ENCODE results near the gene VSIG1. TPM values are rescaled to one million over a fixed set of nuclear protein-coding genes. Genes with fewer than 3 reads are reported as not detected.

VSIG1 gene
- total and polyA plus RNA-seq, 2 of the 13 experiments (the other 11 are each of a cell fraction or from before 2014, with no cell fraction given): 0.01 TPM; not detected in 1

DNA sequence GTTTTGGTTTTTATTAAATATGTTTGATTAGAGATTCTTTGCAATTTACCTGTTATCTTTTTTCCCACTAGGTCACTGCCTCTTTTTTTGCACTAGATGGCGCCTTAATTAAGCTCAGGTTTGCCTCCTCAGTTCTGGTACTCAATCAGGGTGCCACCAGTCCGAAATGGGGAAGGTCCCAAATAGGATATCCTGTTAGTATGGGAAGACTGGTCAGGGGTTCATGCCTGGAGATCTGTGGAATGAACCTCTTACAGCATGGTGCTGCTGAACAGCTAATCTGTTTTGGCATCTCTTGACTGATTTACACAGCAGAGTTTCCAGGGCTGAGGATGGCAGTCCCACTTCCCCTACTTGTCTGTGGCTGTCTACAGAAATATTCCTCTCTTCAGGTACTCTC lies 24.2 kb upstream of the VSIG1 start:
- peak; percentile 75 for FAIRE-seq
- intact Hi-C loops (cut with micrococcal nuclease; ENCODE audit: unreplicated experiment) (loop anchor here (1.0 kb wide), 1 partner anchor 52 kb away; no protein-coding TSS in a partner anchor), in situ Hi-C loops (cut with HindIII; ENCODE audit: extremely low pct_ligation_motif_present, low pct_unique_long_range_greater_than_20kb) (loop anchor here (5.0 kb wide), 1 partner anchor 52 kb away; no protein-coding TSS in a partner anchor)
- no peak overlapping the region for H3K27ac ChIP-seq (ENCODE audit: extremely low read length, insufficient read depth, low read length)
- no peaks in the 10 kb centered on the region for H3K27me3 ChIP-seq (ENCODE audit: control insufficient read depth in 1 of 2, insufficient read depth in 2 of 2, low read length in 2 of 2)
- no peak for ATAC-seq
- no peaks in the 10 kb centered on the region for H4K20me1 ChIP-seq (ENCODE audit: insufficient read depth, low read length)
- no peaks in the 10 kb centered on the region for H3K79me2 ChIP-seq (ENCODE audit: insufficient read depth, low read length)
- H3K4me2 ChIP-seq (ENCODE audit: low read depth, low read length): no peak overlapping the region
- no peak for DNase-seq (ENCODE audit: low spot score)
- WGBS (ENCODE audit: low lambda C conversion rate): 0% methylated on average over 2 of the region's 2 CpGs
- ChIA-PET POLR2A (no interaction called here), CTCF (ENCODE audit: low intra/inter-chr PET ratio, low total read pairs) (interaction anchor here (2.1 kb wide), 1 partner anchor 52 kb away, joined by 25 read pairs; no protein-coding TSS in a partner anchor)
- H3K9ac ChIP-seq (ENCODE audit: insufficient read depth, low read depth, low read length): no peak overlapping the region
- no peaks in the 10 kb centered on the region for H3K4me1 ChIP-seq (ENCODE audit: insufficient read depth, low read length)
- no peak overlapping the region for H3K4me3 ChIP-seq (replicated peaks in 1 of 3; ENCODE audit: insufficient read depth in 1 of 3, low read depth in 2 of 3, low read length in 3 of 3)
- no peaks in the 10 kb centered on the region for H3K36me3 ChIP-seq (replicated peaks in 1 of 2; ENCODE audit: control insufficient read depth in 1 of 2, insufficient read depth in 2 of 2, low read length in 2 of 2)
- BruUV-seq (replicated peaks): no TSS peak
- H3K9me3 ChIP-seq (ENCODE audit: low read length): no peaks in the 10 kb centered on the region
- H2AFZ ChIP-seq (ENCODE audit: low read length): no peak overlapping the region
- TF ChIP-seq, protein P1, sequence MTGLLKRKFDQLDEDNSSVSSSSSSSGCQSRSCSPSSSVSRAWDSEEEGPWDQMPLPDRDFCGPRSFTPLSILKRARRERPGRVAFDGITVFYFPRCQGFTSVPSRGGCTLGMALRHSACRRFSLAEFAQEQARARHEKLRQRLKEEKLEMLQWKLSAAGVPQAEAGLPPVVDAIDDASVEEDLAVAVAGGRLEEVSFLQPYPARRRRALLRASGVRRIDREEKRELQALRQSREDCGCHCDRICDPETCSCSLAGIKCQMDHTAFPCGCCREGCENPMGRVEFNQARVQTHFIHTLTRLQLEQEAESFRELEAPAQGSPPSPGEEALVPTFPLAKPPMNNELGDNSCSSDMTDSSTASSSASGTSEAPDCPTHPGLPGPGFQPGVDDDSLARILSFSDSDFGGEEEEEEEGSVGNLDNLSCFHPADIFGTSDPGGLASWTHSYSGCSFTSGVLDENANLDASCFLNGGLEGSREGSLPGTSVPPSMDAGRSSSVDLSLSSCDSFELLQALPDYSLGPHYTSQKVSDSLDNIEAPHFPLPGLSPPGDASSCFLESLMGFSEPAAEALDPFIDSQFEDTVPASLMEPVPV (CRISPR knock-in tag; IDR thresholded peaks at IDR 0.05): no peak
- TF ChIP-seq CENPX (CRISPR knock-in tag; IDR thresholded peaks at IDR 0.05) (no peak), BRD4 (CRISPR knock-in tag; IDR thresholded peaks at IDR 0.05) (no peak), STAG1 (CRISPR knock-in tag; IDR thresholded peaks at IDR 0.05) (peak; percentile 46), ZNF264 (CRISPR knock-in tag; IDR thresholded peaks at IDR 0.05) (no peak), SMC3 (IDR thresholded peaks at IDR 0.05; ENCODE audit: low read length) (peak; percentile 65; the same call in 1 of the 2 replicates), NR2F1 (CRISPR knock-in tag; IDR thresholded peaks at IDR 0.05) (no peak), ZZZ3 (CRISPR knock-in tag; IDR thresholded peaks at IDR 0.05; ENCODE audit: borderline replicate concordance) (no peak), FOXC1 (CRISPR knock-in tag; IDR thresholded peaks at IDR 0.05; ENCODE audit: borderline replicate concordance) (no peak)
- TF ChIP-seq, protein P2, sequence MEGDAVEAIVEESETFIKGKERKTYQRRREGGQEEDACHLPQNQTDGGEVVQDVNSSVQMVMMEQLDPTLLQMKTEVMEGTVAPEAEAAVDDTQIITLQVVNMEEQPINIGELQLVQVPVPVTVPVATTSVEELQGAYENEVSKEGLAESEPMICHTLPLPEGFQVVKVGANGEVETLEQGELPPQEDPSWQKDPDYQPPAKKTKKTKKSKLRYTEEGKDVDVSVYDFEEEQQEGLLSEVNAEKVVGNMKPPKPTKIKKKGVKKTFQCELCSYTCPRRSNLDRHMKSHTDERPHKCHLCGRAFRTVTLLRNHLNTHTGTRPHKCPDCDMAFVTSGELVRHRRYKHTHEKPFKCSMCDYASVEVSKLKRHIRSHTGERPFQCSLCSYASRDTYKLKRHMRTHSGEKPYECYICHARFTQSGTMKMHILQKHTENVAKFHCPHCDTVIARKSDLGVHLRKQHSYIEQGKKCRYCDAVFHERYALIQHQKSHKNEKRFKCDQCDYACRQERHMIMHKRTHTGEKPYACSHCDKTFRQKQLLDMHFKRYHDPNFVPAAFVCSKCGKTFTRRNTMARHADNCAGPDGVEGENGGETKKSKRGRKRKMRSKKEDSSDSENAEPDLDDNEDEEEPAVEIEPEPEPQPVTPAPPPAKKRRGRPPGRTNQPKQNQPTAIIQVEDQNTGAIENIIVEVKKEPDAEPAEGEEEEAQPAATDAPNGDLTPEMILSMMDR (CRISPR knock-in tag; IDR thresholded peaks at IDR 0.05): peak; percentile 47
- TF ChIP-seq, protein P3, sequence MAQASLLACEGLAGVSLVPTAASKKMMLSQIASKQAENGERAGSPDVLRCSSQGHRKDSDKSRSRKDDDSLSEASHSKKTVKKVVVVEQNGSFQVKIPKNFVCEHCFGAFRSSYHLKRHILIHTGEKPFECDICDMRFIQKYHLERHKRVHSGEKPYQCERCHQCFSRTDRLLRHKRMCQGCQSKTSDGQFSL (CRISPR knock-in tag; IDR thresholded peaks at IDR 0.05): no peak
- TF ChIP-seq, protein P4, sequence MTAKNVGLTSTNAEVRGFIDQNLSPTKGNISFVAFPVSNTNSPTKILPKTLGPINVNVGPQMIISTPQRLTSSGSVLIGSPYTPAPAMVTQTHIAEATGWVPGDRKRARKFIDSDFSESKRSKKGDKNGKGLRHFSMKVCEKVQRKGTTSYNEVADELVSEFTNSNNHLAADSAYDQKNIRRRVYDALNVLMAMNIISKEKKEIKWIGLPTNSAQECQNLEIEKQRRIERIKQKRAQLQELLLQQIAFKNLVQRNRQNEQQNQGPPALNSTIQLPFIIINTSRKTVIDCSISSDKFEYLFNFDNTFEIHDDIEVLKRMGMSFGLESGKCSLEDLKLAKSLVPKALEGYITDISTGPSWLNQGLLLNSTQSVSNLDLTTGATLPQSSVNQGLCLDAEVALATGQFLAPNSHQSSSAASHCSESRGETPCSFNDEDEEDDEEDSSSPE (CRISPR knock-in tag; IDR thresholded peaks at IDR 0.05): no peak

Data from HepG2 (cell line).